GM08714 (cell line): ENCODE data around the gene ZSWIM8.
"Not testable (repeated sequence)": the region's sequence is repeated elsewhere in the genome, so short reads cannot be mapped to it uniquely, and the experiment has no call there.

ENCODE experiments used
- H3K4me3 ChIP-seq: fragments of 200-500 bp; sonication (Bioruptor generic); 2 replicates; pipeline ENCODE4 v1.5.1; 2014; ENCODE audit warnings: mild to moderate bottlenecking, low read length, inconsistent platforms
- ZNF274 ChIP-seq: IDR thresholded peaks from 2 replicates; pipeline ENCODE4 v1.6.1; 2012; ENCODE audit warnings: mild to moderate bottlenecking, low read depth, low read length

ZSWIM8 gene

GRCh38 chr10:73781879-73782748 is 3.3 kb upstream of the ZSWIM8 start, which contains the start of gene CHCHD1:
TSS of gene CHCHD1 (plus strand) at chr10:73782048. CDS start at chr10:73782076, 28 bp downstream.
- H3K4me3 ChIP-seq, result peak within 1 kb of the TSS; percentile 94
- TF ChIP-seq ZNF274, result no peak

- TF ChIP-seq ZNF274, result no peak
- H3K4me3 ChIP-seq, result peak overlapping the region; percentile 94
Measured at GRCh38 chr10:73782749-73783085, 2.7 kb upstream of the ZSWIM8 start.

- peak overlapping the region; percentile 95 for H3K4me3 ChIP-seq
- no peak for TF ChIP-seq ZNF274
Measured at GRCh38 chr10:73785721-73786511, 510 bp downstream of the ZSWIM8 start.

- H3K4me3 ChIP-seq, result peak overlapping the region; percentile 95
- TF ChIP-seq ZNF274, result no peak
Measured at GRCh38 chr10:73786512-73786885, 1.1 kb downstream of the ZSWIM8 start.

- H3K4me3 ChIP-seq, result not testable (repeated sequence)
Measured at GRCh38 chr10:73787031-73787800, 1.8 kb downstream of the ZSWIM8 start.

GRCh38 chr10:73788864-73789658 is 3.7 kb downstream of the ZSWIM8 start:
- no peak for TF ChIP-seq ZNF274
- no peak overlapping the region for H3K4me3 ChIP-seq

GRCh38 chr10:73789659-73790055 is 4.3 kb downstream of the ZSWIM8 start:
- H3K4me3 ChIP-seq, result no peak overlapping the region
- no peak for TF ChIP-seq ZNF274

GRCh38 chr10:73790886-73791625 is 5.7 kb downstream of the ZSWIM8 start:
- no peak for TF ChIP-seq ZNF274
- H3K4me3 ChIP-seq, result no peak overlapping the region

GRCh38 chr10:73791871-73792400 is 6.5 kb downstream of the ZSWIM8 start:
- no peak overlapping the region for H3K4me3 ChIP-seq
- TF ChIP-seq ZNF274, result no peak

- H3K4me3 ChIP-seq, result no peak overlapping the region
- TF ChIP-seq ZNF274, result no peak
Measured at GRCh38 chr10:73793456-73793855, 8.1 kb downstream of the ZSWIM8 start.

- not testable (repeated sequence) for H3K4me3 ChIP-seq
Measured at GRCh38 chr10:73795491-73795890, 10.1 kb downstream of the ZSWIM8 start.

- not testable (repeated sequence) for H3K4me3 ChIP-seq
Measured at GRCh38 chr10:73796035-73796434, 10.6 kb downstream of the ZSWIM8 start.

- TF ChIP-seq ZNF274, result no peak
- no peak overlapping the region for H3K4me3 ChIP-seq
Measured at GRCh38 chr10:73796766-73797165, 11.4 kb downstream of the ZSWIM8 start.
